ENCODE data around the gene PRORP.
"Not testable (repeated sequence)": the region's sequence is repeated elsewhere in the genome, so short reads cannot be mapped to it uniquely, and the experiment has no call there.

Gene PRORP

GRCh38 chr14:35121887-35122695 lies at the start of gene PRORP, which contains the start of gene PPP2R3C:
Gene PRORP (plus strand): TSS chr14:35122552. CDS start chr14:35123246, 694 bp downstream.
Gene PPP2R3C (minus strand): TSS chr14:35121990. CDS start chr14:35121959, 31 bp downstream.
- H3K27me3 ChIP-seq (ENCODE audit: insufficient read depth, insufficient read length), result no peaks in the 10 kb centered on the region
- no peaks in the 10 kb centered on the region for H3K9me3 ChIP-seq (ENCODE audit: insufficient read depth, low read length)
- TF ChIP-seq SUZ12 (IDR thresholded peaks at IDR 0.05; ENCODE audit: extremely low read depth, insufficient read depth, insufficient read length) (no peak), ZNF274 (IDR thresholded peaks at IDR 0.05; ENCODE audit: low read depth, low read length) (no peak), YY1 (IDR thresholded peaks at IDR 0.05; ENCODE audit: insufficient read depth, insufficient read length) (peak; percentile 74)
- peak within 1 kb of the TSS; percentile 92 for H3K9ac ChIP-seq (ENCODE audit: insufficient read length, low read depth)
- DNase-seq (ENCODE audit: low read depth, low spot score), result peak; percentile 82
- peak within 1 kb of the TSS; percentile 67 for H3K4me3 ChIP-seq (ENCODE audit: insufficient read length, low read depth)
- H3K36me3 ChIP-seq (ENCODE audit: insufficient read depth, insufficient read length, low read length), result peaks cover 9% of the 10 kb centered on the region
- H3K4me1 ChIP-seq (ENCODE audit: insufficient read depth, insufficient read length), result no peaks in the 10 kb centered on the region

- no peak overlapping the region for H3K9ac ChIP-seq (ENCODE audit: insufficient read length, low read depth)
- TF ChIP-seq YY1 (IDR thresholded peaks at IDR 0.05; ENCODE audit: insufficient read depth, insufficient read length) (no peak), ZNF274 (IDR thresholded peaks at IDR 0.05; ENCODE audit: low read depth, low read length) (no peak), SUZ12 (IDR thresholded peaks at IDR 0.05; ENCODE audit: extremely low read depth, insufficient read depth, insufficient read length) (no peak)
- H3K36me3 ChIP-seq (ENCODE audit: insufficient read depth, insufficient read length, low read length), result peaks cover 14% of the 10 kb centered on the region
- H3K4me1 ChIP-seq (ENCODE audit: insufficient read depth, insufficient read length), result no peaks in the 10 kb centered on the region
- DNase-seq (ENCODE audit: low read depth, low spot score), result no peak
- H3K27me3 ChIP-seq (ENCODE audit: insufficient read depth, insufficient read length), result no peaks in the 10 kb centered on the region
- no peaks in the 10 kb centered on the region for H3K9me3 ChIP-seq (ENCODE audit: insufficient read depth, low read length)
- H3K4me3 ChIP-seq (ENCODE audit: insufficient read length, low read depth), result no peak overlapping the region
Measured at GRCh38 chr14:35073486-35073885, 48.9 kb upstream of the PRORP start.

GRCh38 chr14:35078082-35078481 lies 44.3 kb upstream of the PRORP start:
- TF ChIP-seq YY1 (IDR thresholded peaks at IDR 0.05; ENCODE audit: insufficient read depth, insufficient read length), result no peak
- no peak for TF ChIP-seq ZNF274 (IDR thresholded peaks at IDR 0.05; ENCODE audit: low read depth, low read length)
- H3K4me3 ChIP-seq (ENCODE audit: insufficient read length, low read depth), result no peak overlapping the region
- no peaks in the 10 kb centered on the region for H3K4me1 ChIP-seq (ENCODE audit: insufficient read depth, insufficient read length)
- no peak for DNase-seq (ENCODE audit: low read depth, low spot score)
- no peaks in the 10 kb centered on the region for H3K27me3 ChIP-seq (ENCODE audit: insufficient read depth, insufficient read length)
- no peaks in the 10 kb centered on the region for H3K9me3 ChIP-seq (ENCODE audit: insufficient read depth, low read length)
- H3K36me3 ChIP-seq (ENCODE audit: insufficient read depth, insufficient read length, low read length), result peaks cover 35% of the 10 kb centered on the region
- H3K9ac ChIP-seq (ENCODE audit: insufficient read length, low read depth), result no peak overlapping the region

- no peak overlapping the region for H3K9ac ChIP-seq (ENCODE audit: insufficient read length, low read depth)
- H3K9me3 ChIP-seq (ENCODE audit: insufficient read depth, low read length), result no peaks in the 10 kb centered on the region
- no peaks in the 10 kb centered on the region for H3K27me3 ChIP-seq (ENCODE audit: insufficient read depth, insufficient read length)
- no peaks in the 10 kb centered on the region for H3K4me1 ChIP-seq (ENCODE audit: insufficient read depth, insufficient read length)
- peaks cover 40% of the 10 kb centered on the region for H3K36me3 ChIP-seq (ENCODE audit: insufficient read depth, insufficient read length, low read length)
- no peak for DNase-seq (ENCODE audit: low read depth, low spot score)
- no peak overlapping the region for H3K4me3 ChIP-seq (ENCODE audit: insufficient read length, low read depth)
- TF ChIP-seq YY1 (IDR thresholded peaks at IDR 0.05; ENCODE audit: insufficient read depth, insufficient read length) (no peak), SUZ12 (IDR thresholded peaks at IDR 0.05; ENCODE audit: extremely low read depth, insufficient read depth, insufficient read length) (no peak), ZNF274 (IDR thresholded peaks at IDR 0.05; ENCODE audit: low read depth, low read length) (no peak)
Measured at GRCh38 chr14:35079742-35080141, 42.6 kb upstream of the PRORP start.

GRCh38 chr14:35083530-35084150 lies 38.7 kb upstream of the PRORP start:
- Histone ChIP-seq H3K36me3 (ENCODE audit: insufficient read depth, insufficient read length, low read length) (peaks cover 44% of the 10 kb centered on the region), H3K4me3 (ENCODE audit: insufficient read length, low read depth) (no peak overlapping the region), H3K4me1 (ENCODE audit: insufficient read depth, insufficient read length) (no peaks in the 10 kb centered on the region), H3K27me3 (ENCODE audit: insufficient read depth, insufficient read length) (no peaks in the 10 kb centered on the region), H3K9ac (ENCODE audit: insufficient read length, low read depth) (no peak overlapping the region), H3K9me3 (ENCODE audit: insufficient read depth, low read length) (no peaks in the 10 kb centered on the region)
- DNase-seq (ENCODE audit: low read depth, low spot score), result no peak
- TF ChIP-seq ZNF274 (IDR thresholded peaks at IDR 0.05; ENCODE audit: low read depth, low read length) (no peak), YY1 (IDR thresholded peaks at IDR 0.05; ENCODE audit: insufficient read depth, insufficient read length) (no peak), SUZ12 (IDR thresholded peaks at IDR 0.05; ENCODE audit: extremely low read depth, insufficient read depth, insufficient read length) (no peak)

GRCh38 chr14:35085441-35085840 lies 36.9 kb upstream of the PRORP start:
- H3K9ac ChIP-seq (ENCODE audit: insufficient read length, low read depth), result no peak overlapping the region
- TF ChIP-seq YY1 (IDR thresholded peaks at IDR 0.05; ENCODE audit: insufficient read depth, insufficient read length) (no peak), ZNF274 (IDR thresholded peaks at IDR 0.05; ENCODE audit: low read depth, low read length) (no peak), SUZ12 (IDR thresholded peaks at IDR 0.05; ENCODE audit: extremely low read depth, insufficient read depth, insufficient read length) (no peak)
- no peaks in the 10 kb centered on the region for H3K27me3 ChIP-seq (ENCODE audit: insufficient read depth, insufficient read length)
- no peak overlapping the region for H3K4me3 ChIP-seq (ENCODE audit: insufficient read length, low read depth)
- no peak for DNase-seq (ENCODE audit: low read depth, low spot score)
- H3K36me3 ChIP-seq (ENCODE audit: insufficient read depth, insufficient read length, low read length), result peaks cover 38% of the 10 kb centered on the region
- H3K9me3 ChIP-seq (ENCODE audit: insufficient read depth, low read length), result no peaks in the 10 kb centered on the region
- no peaks in the 10 kb centered on the region for H3K4me1 ChIP-seq (ENCODE audit: insufficient read depth, insufficient read length)

- no peaks in the 10 kb centered on the region for H3K27me3 ChIP-seq (ENCODE audit: insufficient read depth, insufficient read length)
- H3K36me3 ChIP-seq (ENCODE audit: insufficient read depth, insufficient read length, low read length), result peaks cover 24% of the 10 kb centered on the region
- H3K4me3 ChIP-seq (ENCODE audit: insufficient read length, low read depth), result no peak overlapping the region
- H3K9ac ChIP-seq (ENCODE audit: insufficient read length, low read depth), result no peak overlapping the region
- H3K4me1 ChIP-seq (ENCODE audit: insufficient read depth, insufficient read length), result no peaks in the 10 kb centered on the region
- DNase-seq (ENCODE audit: low read depth, low spot score), result no peak
- no peaks in the 10 kb centered on the region for H3K9me3 ChIP-seq (ENCODE audit: insufficient read depth, low read length)
- TF ChIP-seq SUZ12 (IDR thresholded peaks at IDR 0.05; ENCODE audit: extremely low read depth, insufficient read depth, insufficient read length) (no peak), ZNF274 (IDR thresholded peaks at IDR 0.05; ENCODE audit: low read depth, low read length) (no peak), YY1 (IDR thresholded peaks at IDR 0.05; ENCODE audit: insufficient read depth, insufficient read length) (no peak)
Measured at GRCh38 chr14:35088514-35088913, 33.8 kb upstream of the PRORP start.

- H3K9me3 ChIP-seq (ENCODE audit: insufficient read depth, low read length); H3K9ac ChIP-seq (ENCODE audit: insufficient read length, low read depth); H3K4me1 ChIP-seq (ENCODE audit: insufficient read depth, insufficient read length); H3K27me3 ChIP-seq (ENCODE audit: insufficient read depth, insufficient read length); H3K4me3 ChIP-seq (ENCODE audit: insufficient read length, low read depth); DNase-seq (ENCODE audit: low read depth, low spot score): not testable (repeated sequence)
- H3K36me3 ChIP-seq (ENCODE audit: insufficient read depth, insufficient read length, low read length), result peaks cover 43% of the 10 kb centered on the region
Measured at GRCh38 chr14:35094645-35095044, 27.7 kb upstream of the PRORP start.
